HG02970 (cell line): ENCODE measurements around the gene RPS19BP1.

Experiments used
- ATAC-seq: cut with Tn5 transposase; IDR thresholded peaks from one replicate; pipeline ENCODE4 v1.9.1; 2021; ENCODE audit warnings: mild to moderate bottlenecking, moderate library complexity, moderate number of reproducible peaks; ENCODE audit not compliant: unreplicated experiment, low FRiP score

RPS19BP1 gene

DNA sequence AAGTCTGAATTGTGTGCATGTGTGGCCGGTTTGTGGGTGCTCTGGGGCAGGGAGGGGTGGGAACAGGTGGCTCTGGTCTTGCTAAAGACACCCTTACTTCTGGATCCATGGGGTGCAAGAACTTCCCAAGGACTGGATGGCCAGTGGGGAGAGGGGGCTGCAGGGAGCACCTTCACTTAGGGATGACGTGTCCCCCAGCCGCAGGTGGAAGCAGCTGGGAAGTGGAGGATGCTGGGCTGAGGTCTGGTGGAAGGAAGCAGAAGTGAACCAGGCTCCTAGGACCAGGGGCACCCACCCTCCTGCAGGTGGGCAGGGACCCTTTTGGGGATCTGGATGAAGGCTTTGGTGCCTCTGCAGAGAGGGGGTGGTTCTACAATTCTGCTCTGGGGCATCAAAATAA lies 40.4 kb downstream of the RPS19BP1 start:
- ATAC-seq = no peak

DNA sequence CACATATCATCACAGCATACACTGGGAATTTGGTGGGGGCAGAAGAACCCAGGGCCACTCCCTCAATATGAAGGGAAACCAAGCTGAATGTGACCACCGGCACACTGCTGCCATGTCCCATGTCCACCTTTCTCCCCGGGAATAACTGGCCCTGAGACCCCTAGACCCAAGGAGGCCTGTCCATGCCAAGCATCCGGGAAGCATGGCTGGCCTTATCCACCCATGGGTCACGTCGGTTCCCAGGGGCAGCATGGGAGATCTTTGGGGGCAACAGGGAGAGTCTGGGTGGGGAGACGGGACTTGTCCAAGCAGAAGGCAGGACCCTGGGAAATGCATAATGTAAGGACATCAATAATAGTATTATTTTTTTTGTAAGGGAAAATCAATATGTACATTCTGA lies 40.9 kb downstream of the RPS19BP1 start:
- ATAC-seq = no peak

DNA sequence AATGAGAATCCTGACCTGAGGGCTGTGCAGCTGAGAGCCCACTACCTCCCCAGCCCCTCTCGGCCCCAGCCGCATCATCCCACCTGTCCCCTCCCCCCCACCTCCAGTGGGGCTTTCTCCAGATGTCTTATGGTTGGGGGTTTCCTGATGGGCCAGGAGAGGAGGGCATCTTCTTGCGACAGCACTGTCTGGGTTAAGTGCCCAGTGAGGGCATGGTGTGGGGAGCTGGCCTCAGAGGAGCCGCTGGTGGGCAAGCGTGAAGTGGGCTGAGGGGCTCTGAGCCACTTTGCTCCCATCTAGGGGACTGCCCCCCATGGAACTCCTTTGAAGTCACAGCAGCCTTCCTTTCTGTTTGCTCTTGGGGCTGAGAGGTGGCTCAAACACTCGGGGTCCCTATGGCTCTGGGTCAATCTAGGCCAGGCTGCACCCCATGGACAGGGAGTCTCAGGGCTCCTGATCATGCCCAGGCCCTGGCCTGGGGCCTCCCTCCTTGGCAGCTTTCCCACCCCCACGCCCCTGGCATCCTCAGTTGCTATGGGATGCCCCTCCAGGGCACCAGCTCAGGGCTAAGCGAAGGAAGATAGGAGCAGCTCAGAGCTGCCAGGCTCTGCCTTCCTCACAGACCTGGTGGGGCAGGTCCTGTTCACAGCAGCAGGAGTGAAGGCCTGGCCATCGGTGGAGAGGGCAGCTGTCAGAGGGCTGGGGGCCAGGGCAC lies 41.4 kb downstream of the RPS19BP1 start:
- no peak for ATAC-seq

DNA sequence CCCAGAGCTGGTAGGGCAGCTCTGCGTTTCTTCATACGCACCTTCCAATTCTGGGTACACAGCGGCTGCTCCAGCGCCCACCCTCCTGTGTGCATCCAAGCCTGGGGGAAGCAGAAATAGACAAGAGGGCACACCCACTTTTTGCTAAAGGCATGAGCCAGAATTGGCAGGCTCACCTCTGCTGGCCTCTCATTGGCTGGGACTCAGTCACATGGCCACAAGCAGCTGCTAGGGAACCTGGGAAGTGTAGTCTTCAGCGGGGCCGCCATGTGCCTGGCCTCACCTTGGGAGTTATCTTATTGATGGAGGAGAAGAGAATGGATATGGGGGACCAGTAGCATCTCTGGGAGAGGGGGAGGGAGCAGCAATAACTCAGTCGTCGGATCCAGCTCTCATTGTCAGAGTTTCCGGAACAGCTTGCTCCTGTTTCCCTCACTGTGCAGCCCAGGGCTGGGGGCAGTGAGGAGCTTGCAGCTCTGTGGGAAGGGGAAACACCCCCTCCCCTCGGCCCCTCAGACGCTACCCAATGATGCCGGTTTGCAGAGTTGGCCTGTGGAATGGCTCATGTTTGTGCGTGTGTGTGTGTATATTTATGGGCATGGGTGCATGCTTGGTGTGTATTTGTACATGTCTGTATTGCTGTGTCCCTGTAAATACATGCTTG lies 42.3 kb downstream of the RPS19BP1 start:
- no peak for ATAC-seq

DNA sequence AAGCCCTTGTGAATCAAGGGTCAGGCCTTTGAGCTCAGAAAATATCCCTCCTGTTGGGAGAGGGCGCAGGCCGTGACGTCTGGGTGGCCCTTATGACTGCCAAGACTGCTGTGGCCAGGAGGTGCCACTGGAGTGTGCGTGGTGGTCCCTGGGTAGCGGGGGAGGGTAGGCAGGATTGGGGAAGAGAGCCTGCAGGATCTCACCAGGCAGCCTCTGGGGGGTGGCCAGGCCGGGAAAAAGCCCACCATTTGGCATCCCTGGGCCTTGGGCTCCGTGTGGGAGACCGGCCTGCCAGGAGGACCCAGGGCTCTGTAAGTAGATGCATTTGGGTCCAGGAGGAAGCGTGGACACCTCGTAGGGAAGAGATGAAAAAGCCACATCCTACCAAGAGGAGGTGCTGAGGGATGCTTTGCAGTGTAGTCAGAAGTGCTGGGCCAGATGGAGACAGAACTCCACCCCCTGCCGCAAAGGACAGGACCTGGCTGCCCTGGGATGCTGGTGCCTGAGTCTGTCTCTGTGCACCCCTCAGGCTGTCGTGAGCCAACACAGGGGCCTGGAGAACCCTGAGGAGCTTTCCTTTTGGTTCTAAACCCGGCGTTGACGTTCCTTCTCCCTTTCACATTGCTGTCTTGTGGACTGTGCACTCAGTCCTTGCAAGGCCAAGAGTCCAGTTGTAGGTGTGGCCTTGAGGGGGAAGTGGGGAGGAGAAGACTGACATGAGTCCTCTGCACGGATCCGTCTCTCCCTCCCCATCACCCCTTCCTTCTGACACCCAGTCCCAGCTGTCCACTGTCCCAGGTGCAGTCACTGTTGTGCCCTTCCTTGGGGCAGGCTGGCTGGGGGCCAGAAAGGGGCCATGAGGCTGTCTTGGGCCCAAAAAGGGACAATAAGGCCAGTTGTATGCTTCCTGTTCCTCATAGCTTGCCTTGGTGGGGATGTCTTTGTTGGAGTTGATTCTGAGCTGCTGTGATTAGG lies 43.2 kb downstream of the RPS19BP1 start:
- ATAC-seq = no peak

DNA sequence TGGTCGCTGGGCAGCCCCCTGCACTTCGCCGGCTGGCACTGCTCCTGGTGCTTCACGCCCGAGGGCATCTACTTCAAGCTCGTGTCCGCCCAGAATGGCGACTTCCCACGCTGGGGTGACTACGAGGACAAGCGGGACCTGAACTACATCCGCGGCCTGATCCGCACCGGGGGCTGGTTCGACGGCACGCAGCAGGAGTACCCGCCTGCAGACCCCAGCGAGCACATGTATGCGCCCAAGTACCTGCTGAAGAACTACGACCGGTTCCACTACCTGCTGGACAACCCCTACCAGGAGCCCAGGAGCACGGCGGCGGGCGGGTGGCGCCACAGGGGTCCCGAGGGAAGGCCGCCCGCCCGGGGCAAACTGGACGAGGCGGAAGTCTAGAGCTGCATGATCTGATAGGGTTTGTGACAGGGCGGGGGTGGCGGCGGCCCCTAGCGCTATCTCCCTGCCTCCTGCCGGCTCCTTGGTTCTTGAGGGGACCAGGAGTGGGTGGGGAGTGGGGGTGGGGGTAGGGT lies 43.9 kb downstream of the RPS19BP1 start:
- no peak for ATAC-seq

DNA sequence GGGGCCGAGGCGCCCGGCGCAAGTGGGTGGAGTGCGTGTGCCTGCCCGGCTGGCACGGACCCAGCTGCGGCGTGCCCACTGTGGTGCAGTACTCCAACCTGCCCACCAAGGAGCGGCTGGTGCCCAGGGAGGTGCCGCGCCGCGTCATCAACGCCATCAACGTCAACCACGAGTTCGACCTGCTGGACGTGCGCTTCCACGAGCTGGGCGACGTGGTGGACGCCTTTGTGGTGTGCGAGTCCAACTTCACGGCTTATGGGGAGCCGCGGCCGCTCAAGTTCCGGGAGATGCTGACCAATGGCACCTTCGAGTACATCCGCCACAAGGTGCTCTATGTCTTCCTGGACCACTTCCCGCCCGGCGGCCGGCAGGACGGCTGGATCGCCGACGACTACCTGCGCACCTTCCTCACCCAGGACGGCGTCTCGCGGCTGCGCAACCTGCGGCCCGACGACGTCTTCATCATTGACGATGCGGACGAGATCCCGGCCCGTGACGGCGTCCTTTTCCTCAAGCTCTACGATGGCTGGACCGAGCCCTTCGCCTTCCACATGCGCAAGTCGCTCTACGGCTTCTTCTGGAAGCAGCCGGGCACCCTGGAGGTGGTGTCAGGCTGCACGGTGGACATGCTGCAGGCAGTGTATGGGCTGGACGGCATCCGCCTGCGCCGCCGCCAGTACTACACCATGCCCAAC lies 44.6 kb downstream of the RPS19BP1 start:
- no peak for ATAC-seq

DNA sequence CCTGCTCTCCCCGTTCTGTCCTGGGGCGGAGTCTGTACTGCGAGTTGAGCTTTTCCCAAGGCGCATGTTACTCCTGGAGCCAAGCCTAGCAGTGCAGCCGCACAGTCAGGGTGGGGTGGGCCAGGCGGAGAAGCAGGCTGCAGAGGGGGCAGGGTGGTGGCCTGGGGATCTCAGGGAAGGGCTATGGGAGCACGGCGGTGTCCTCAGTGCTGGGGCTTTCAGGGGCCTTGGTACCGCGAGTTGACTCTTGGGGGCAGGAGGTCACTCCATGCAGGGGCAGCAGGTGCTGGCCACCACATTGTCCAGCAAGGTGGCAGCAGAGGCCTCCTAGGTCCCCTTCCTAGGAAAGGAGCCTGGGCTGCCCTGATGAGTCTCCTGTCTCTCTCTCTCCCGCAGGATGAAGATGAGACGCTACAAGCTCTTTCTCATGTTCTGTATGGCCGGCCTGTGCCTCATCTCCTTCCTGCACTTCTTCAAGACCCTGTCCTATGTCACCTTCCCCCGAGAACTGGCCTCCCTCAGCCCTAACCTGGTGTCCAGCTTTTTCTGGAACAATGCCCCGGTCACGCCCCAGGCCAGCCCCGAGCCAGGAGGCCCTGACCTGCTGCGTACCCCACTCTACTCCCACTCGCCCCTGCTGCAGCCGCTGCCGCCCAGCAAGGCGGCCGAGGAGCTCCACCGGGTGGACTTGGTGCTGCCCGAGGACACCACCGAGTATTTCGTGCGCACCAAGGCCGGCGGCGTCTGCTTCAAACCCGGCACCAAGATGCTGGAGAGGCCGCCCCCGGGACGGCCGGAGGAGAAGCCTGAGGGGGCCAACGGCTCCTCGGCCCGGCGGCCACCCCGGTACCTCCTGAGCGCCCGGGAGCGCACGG lies 45.4 kb downstream of the RPS19BP1 start:
- no peak for ATAC-seq

DNA sequence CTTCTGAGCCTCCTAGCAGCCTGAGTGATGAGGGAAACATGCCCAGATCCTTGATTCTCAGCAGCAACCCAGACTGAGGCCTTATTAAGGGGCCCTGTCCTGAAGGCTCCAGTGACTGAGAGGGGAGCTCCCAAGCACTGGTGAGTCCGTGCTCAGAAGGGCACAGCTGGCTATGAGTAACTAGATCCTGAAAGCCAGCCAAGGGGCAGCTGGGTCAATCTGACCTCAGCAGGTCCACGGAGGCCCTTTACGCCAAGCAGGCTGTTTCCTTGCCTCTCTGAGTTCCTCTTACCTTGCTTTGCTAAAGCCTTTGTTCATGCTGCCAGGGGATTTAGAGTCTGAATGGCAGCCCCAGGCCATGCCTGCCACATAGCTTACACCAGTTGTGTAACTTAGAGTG lies 49.8 kb downstream of the RPS19BP1 start:
- no peak for ATAC-seq

DNA sequence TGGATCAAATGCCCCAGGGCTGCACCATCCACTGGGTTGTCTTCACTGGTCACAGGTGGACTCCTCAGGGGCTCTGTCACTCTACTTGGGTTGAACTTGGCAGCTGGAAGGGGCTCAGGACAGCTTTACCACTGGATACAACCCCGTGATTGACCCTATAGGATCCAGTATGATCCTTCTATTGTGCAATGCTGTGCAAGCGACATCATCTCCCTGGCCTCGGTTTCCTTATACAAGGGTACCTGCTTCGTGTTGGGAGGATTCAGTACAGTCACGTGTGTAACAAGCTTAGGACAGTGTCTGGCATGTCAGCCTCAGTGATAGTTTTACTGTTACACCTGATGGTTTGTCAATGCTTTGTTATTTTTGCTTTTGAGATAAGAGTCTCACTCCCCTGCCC lies 51.0 kb downstream of the RPS19BP1 start:
- ATAC-seq = no peak

DNA sequence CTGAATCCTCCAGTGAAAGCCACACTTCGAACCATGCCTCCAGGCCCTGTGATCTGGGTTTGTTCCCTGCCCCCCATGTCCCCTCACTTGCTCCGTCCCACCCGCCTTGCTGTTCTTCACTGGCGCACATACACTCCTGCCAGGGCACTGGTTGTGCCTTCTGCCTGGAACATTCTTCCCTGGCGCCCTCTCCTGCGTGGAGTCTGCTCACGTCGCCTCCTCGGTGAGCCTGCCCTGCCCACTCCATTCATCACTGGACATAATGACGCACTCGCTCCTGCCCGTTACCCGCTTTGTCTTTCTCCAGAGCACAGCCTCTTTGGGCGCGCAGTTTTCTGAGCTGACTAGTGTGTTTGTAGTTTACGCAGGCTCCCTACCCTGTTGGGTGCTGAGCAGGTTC lies 51.5 kb downstream of the RPS19BP1 start:
- no peak for ATAC-seq

DNA sequence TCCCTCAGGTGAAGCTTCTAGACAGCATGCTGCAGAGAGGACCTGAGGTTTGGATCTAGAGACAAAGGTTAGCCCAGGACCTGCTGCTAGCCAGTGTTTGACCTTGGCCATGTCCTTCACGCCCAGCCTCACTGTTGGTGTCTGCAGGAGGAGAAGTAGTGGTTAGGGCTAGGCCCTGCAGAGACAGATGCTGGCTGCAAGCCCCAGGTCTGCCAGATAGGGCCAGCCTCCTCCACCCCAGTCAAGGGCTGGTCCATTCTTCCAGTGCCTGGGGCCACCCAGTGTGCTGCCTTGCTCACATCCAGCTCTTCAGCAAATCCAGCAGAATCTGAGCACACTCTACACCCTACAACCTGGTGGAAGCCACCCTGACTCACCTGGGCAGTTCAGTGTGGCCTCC lies 52.0 kb downstream of the RPS19BP1 start:
- ATAC-seq = no peak

DNA sequence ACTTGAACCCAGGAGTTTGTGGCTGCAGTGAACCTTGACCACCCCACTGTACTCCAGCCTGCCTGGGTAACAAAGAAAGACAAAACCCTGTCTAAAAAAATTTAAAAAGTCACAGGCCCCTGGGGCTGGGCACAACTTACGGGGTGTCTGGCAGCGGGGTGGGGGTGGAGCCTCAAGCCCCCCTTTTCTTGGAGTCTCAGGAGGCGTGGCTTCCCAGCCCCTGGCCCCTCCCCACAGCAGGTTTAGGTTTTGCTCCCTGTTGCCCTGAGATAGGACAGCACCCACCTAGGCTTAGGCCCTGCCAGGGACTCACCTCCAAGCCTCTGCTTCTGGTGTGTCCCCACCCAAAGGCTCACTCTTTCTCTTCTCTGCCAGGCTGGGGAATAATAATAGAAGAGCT lies 53.3 kb downstream of the RPS19BP1 start:
- no peak for ATAC-seq
